HG02973 (cell line): ENCODE results near the gene MAU2.
"Not testable (repeated sequence)": the region's sequence is repeated elsewhere in the genome, so short reads cannot be mapped to it uniquely, and the experiment has no call there.

Source experiments
- ATAC-seq: cut with Tn5 transposase; IDR thresholded peaks from one replicate; pipeline ENCODE4 v1.9.1; 2021; ENCODE audit warnings: moderate library complexity; ENCODE audit not compliant: unreplicated experiment

MAU2 gene

DNA sequence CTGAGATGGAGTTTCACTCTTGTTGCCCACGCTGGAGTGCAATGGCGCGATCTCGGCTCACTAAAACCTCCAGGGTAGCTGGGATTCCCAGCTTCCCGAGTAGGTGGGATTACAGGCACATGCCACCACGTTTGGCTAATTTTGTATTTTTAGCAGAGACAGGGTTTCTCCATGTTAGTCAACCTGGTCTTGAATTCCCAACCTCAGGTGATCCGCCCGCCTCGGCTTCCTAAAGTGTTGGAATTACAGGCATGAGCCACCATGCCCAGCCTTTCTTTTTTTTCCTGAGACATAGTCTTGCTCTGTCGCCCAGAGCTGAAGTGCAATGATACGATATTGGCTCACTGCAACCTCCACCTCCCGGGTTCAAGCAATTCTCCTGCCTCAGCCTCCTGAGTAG is 59.7 kb downstream of the MAU2 start:
- not testable (repeated sequence) for ATAC-seq

DNA sequence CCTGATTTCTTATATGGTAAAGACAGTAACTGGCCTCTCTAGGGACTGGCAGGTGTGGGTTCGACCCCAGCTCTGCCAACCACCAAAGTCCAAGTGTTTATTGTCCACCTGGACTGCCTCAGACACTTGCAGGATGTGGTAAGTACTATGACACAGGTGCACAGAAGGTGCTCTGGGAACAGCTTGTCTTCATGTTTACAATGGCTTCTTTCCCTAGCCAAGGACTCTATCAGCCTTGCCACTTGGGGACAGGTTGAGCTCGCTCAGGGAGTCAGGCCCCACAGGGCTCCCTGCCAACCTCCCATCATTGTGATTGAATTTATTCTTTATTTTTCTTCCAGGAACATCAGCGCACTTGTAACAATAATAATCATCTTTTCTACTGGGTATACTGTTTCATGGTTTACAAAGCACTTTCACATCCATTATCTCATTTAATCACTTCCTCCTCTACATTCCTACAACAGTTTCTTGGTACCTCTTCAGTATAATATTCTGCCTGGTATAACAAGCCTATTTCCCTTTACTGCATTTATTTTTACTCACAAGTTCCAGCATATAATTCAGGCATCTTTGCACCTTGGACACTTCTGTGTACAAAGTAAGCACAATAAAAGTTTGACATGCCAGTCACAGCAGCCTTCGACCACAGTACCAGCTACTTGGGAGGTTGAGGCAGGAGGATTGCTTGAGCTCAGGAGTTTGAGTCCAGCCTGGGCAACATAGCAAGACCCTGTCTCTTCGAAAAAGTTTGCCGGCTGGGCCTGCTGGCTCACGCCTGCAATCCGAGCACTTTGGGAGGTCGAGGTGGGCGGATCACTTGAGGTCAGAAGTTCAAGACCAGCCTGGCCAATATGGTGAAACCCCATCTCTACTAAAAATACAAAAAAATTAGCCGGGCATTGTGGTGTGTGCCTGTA is 60.6 kb downstream of the MAU2 start:
- no peak for ATAC-seq

DNA sequence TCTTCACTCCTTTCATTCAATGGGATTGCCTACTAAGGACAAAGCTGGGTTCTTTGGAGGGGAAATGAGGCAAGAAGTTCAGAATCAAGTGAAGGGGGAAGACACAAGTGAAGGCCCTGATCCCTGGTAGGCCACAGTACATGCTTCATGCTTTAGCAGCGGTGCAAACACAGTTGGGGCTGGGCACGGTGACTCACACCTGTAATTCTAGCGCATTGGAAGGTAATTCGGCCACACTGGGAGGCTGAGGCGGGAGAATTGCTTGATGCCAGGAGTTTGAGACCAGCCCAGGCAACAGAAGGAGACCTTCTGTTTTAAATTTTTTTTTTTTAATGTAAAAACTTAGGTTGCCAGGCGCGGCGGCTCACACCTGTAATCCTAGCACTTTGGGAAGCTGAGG is 61.5 kb downstream of the MAU2 start:
- ATAC-seq: no peak

DNA sequence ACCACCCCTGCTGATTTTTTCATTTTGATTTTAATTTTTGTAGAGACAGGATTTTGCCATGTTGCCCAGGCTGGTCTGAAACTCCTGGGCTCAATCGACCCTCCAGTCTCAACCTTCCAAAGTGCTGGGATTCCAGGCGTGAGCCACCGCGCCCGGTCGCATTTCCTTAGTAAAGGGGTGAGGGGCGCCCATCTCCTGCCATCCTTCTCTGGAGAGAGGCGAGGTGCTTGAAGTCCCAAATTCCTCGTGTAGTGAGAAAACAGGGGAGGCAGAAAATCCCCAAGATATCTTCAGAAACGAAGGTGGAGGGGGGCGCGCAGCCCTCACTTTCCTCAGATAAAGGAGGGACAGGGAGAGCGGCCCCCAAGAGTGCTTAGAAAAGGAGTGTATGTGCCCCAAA is 63.9 kb downstream of the MAU2 start:
- ATAC-seq: no peak

DNA sequence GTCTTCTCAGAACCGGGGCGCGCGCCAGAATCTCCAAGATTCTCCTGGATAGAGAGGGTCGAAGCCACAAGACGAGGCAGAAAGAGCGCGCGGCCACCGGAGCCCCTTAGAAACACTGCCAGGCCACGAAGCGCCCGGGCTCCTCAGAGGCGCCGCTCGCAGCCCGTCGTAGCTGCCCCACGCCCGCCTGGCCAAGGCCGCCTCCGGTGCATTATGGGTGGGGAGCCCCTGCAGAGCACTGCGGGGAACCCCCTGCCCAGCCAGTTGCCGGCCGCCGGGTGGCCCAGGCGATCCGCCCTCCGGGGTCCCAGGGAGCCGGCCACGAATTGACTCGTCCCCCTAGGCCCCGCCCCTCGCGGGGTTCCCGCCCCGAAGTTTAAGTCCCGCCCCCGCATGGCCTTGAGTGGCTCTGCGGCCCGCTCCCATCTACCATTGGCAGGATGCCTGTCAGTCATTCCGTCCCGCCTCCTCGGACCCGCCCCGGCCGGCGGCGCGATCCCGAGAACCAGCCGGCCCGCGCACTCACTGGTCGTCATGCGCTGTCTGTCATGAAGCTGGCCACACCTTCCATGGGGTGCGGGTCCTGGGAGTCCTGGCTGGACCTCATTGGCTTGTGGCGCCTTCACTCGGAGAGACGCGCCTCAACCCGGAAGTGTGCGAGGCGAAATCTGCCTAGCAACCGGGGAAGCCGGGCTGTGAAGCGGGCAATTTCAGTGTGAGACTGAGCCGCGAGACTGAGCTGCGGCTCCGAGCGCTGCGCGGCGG is 64.7 kb downstream of the MAU2 start:
- peak; percentile 87 for ATAC-seq

DNA sequence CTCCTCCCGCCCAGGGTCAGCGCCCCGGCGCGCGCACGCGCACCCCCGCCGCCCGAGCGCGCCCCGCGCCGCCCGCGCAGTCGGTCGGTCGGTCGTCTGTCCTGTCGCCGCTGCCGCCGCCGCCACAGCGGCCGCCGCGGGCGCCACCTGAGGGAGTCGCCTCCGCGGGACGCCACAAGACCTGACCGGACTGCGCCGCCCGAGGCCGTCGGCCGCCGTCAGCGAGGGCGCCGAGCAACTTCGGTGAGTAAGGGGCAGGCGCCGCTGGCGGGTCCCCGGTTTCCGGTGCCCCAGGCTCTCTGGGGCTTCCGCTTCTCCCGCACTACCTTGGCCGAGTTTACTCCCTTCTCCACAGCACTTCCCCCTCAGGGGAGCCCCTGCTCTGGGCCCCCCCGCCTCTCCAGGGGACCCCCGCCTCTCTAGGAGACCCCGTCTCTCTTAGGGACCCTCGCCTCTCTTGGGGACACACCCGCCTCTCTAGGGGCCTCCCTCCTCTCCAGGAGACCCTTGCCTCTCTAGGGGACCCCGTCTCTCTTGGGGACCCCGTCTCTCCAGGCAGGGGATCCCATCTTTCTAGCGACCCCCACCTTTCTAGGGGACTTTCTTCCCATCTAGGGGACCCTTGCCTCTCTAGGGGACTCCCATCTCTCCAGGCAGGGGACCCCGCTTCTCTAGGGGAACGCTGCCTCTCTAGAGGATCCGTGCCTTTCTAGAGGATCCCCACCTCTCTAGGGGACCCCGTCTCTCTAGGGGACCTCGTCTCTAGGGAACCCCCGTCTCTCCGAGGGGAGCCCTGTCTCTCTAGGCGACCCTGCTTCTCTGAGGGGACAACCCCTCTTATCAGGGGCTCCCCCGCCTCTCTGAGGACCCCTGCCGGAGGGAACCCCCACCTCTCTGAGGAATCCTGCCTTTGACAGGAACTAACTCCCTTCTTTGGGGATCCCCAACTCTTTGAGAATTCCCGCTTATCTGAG is 65.6 kb downstream of the MAU2 start:
- ATAC-seq: peak; percentile 21

DNA sequence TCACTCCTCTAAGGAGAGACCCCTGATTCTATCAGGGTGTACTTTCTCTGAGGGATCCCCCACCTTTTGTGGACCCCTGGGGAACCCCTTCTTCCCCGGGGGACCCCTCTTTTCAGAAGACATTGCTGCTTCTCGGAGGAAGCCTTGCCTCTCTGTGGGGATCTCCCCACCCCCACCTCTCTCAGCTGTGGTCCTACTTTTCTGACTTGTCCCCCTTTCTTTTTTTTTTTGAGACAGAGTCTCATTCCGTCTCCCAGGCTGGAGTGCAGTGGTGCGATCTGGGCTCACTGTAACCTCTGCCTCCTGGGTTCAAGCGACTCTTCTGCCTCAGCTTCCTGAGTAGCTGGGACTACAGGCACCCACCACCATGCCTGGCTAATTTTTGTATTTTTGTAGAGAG is 66.5 kb downstream of the MAU2 start:
- no peak for ATAC-seq

DNA sequence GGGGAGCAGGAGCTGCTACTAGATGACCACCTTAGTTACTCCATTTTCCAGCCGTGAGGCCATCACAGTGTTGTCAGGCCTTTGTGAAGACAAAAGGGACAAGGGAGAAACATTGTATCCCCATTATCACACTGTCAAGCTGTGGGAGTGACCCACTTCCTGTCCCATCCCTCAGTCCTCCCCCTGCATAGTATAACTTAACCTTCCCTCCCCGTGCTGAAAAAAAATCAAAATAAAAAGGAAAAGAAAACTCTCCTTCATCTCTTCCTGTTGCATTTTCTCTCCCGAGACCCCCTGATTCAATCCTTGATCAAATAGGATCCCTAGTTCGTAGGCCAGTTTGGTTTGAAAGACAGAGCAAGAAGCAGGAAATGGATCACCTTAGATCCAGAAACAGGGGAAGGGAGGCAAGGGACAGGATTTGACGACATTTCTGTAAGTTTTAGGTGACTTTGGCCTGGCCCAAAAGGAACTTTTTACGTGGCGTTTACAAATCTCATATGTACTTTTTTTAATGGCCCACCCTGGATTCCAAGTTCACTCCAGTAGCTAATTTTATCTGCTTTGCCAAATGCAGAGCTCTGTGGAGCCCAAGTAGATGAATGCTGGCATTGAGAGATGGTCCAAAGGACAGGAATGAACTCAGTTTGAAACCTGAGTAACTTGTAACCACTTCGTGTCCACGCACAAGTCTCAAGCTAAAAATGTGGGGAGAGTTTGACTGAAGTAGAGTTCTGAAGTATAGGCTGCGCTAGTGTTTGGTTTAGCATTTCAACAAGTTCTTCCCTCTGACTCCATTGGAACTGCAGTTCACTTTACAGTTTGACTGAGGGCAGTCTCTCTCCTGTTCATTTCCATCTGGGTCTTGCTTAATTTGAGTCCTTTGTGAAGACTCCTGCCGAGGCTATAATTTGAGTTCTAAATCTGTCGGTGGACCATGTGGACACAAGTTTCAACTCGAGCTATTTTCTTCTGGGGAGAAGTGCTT is 68.2 kb downstream of the MAU2 start:
- ATAC-seq: no peak

DNA sequence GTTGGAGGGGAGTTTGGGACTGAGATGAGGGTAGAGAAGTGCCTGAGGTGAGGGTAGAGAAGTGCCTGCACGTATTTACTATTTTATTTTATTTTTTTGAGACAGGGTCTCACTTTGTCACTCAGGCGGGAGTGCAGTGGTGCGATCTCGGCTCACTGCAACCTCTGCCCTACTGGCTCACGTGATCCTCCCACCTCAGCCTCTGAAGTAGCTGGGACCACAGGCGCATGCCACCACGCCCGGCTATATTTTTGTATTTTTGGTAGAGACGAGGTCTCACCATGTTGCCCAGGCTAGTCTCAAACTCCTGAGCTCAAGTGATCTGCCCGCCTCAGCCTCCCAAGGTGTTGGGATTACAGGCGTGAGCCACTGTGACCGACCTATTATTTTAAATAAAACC is 69.1 kb downstream of the MAU2 start:
- ATAC-seq: not testable (repeated sequence)

DNA sequence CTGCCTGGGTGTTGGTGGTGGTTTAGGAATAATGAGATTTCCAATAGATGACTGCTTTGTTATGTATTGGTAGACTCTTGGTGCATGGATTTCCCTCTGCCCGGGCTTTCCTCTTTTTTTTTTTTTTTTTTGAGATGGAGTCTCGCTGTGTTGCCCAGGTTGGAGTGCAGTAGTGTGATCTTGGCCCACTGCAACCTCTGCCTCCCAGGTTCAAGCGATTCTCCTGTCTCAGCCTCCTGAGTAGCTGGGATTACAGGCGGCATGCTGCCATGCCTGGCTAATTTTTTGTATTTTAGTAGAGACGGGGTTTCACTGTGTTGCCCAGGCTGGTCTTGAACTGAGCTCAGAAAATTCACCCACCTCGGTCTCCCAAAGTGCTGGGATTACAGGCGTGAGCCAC is 73.7 kb downstream of the MAU2 start:
- ATAC-seq: not testable (repeated sequence)

DNA sequence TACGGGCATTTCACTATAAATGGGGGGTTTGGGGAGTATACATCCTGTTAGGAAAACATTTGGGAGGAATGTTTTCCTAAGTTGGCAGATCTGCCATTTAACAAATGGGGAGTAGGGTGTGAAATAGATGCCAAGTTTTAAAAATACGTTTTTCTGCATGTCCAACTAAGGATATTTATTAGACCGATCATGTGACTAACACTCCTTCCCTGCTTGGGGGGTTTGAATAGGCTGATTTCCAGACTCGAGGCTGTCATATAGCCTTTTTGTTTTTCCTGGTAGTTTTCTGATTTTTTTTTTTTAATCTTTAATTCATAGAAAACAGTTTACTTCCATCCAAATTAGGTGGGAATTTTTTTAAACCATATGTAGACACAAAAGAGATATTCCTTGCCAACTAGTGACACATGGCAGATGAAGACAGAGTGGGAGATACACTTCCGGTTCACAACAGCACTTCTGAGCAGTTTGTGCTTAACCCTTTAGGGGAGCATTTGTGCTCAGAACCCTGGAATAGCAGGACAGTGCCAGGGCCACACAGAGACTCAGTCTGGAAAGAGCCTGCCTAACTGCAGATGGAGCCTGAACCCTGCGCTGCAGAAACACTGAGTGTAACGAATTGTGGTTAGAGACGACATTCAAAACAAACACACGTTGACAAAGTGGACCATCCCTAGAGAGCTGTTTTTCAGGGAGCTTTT is 79.3 kb downstream of the MAU2 start:
- no peak for ATAC-seq

DNA sequence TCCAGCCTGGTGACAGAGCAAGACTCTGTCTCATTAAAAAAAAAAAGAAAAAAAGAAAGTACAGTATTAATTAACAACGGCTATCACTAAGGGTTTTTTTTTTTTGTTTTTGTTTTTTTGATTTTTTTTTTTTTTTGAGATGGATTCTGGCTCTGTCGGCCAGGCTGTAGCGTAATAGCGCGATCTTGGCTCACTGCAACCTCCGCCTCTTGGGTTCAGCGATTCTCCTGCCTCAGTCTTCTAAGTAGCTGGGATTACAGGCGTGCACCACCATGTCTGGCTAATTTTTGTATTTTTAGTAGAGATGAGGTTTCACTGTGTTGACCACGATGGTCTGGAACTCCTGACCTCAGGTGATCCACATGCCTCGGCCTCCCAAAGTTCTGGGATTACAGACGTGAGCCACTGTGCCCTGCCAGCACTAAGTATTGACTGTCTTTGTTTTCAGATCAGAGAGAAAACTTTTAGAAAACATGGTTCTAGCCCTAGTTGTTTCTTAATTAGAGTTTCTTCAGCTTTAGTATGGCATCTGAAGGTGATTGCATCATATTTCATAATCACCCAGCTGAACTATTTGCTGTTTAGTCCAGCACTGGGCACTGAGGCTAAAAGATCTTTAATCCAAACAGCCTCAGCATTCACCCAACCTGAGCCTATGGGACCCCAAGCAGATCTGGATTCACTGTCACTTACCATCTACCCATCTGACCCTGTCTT is 82.2 kb downstream of the MAU2 start:
- no peak for ATAC-seq

DNA sequence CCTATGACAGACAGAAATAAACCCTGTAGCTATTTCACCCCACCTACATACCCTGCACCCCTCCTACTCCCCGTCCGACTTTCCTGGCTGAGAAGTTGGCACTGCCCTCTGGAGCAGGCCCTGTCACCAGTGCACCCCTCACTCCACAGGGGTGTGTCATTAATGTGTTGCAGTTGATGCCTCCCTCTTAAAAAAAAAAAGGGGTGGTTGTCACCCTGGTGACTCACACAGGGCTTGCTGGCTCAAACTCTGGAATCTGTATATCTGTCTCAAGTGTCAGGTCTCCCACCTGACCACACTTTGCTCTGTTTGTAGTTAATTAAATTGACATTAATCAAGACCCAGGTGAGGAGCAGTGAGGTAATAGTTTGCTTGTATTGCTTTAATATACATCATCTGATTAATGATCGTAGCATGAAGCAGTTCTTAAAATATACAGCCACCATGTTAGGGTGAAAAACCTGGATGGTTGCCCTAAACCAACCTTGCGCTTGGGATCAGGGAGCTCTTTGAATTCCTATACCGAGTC is 82.8 kb downstream of the MAU2 start:
- ATAC-seq: no peak

DNA sequence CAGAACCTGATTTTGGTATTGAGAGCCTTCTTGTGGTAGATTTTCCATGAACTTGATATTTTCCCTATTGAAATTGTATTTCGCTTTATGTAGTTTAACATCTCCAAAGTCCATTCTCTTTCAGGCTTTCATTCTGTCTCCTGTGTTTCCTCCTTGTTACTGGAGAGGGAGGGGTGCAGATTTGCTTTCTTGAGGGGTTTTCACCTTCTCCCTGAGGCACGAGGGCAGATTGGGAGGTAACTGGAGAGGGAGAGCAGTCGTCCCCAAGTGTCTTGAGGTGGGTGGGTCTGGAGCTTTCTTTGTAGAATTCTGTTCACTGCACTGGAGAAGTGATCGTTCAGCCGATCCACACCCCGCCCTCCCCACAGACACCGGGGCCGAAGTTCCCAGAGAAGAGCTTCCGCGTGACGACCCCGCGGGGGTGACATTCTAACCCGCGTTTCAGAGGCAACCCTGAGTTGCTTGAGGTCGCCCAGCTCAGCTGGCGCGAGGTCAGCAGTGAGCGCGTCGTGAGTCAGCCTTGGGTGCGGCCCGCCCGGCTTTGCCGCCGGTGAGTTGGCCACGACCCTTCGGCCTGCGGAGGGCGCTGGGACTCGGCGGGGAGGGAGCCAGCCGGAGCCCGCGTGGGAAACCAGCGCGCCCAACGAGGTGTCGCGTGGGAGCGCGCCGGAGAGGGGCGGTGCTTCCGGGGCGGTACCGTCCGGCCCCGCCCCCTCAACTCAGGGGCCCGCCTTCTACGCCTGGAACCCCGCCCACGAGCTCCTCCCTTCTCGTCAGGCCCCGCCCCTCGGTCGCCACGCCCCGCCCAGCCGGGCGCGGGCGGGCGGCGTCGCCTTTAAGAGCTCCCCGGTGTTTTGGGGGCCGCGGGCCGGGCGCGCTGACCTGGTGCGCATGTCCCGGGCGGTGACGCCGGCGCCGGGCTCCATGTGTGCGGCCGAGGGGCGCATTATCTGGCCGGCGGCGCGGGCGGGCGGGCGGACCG is 84.5 kb downstream of the MAU2 start, which contains the start of gene GATAD2A:
GATAD2A (plus strand) TSS at position 797 of the 982 bp plus-strand sequence. CDS start 59,671 bp downstream, outside the sequence.
- ATAC-seq: peak; percentile 62

DNA sequence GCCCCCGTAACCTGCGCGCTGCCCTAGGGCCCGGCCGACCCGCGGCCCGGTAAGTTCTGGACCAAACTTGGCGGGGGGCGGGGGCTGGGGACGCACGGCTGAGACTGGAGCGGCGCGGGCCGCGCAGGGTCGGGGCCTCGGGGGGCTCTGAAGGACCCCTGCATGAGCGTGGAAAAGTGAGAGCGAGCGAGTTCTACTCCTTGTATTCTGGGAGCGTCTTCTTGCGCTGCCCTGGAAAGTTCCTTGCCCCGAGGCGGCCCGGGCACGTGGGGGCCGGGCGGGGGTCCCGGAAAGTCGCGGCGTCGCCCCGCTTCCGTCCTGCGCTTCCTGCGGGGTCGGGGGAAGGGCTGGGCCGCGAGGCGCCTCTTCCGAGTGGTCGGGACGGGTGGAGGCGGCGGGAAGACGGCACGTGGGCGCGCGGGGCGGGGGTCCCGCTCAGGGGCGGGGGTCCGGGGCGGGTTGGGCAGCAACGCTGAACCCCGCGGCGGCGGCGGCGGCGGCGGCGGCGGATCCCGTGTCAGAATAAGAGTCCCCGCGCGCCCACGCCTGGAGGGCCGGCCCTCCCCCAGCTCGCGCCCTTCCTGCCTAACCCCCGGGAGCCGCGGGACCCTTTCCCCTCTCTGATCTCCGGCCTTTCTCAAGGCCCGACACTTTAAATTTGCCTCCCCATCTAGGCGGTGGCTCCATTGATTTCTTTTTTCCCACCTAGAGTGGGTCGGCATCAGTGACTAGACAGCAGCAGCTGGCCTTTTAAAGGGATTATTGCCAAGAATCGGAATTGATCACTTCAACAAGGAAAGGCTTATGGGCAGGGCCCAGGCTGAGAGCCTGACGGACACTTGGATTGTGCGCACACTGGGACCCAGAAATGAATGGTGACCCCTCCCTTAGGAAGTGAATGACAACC is 85.6 kb downstream of the MAU2 start:
- peak; percentile 17 for ATAC-seq
